ENCODE data around the gene COG1.

COG1 gene

GRCh38 chr17:73223626-73224230 lies 30.9 kb downstream of the COG1 start:
- no peak for TF ChIP-seq CTCF (IDR thresholded peaks at IDR 0.05; ENCODE audit: insufficient read depth, low read depth, low read length, missing control alignments)
- H3K4me3 ChIP-seq (ENCODE audit: low read depth, low read length), result no peak overlapping the region
- no peak for DNase-seq (ENCODE audit: low read depth)

- TF ChIP-seq CTCF (IDR thresholded peaks at IDR 0.05; ENCODE audit: insufficient read depth, low read depth, low read length, missing control alignments), result no peak
- no peak overlapping the region for H3K4me3 ChIP-seq (ENCODE audit: low read depth, low read length)
- DNase-seq (ENCODE audit: low read depth), result no peak
Measured at GRCh38 chr17:73224237-73224636, 31.4 kb downstream of the COG1 start.

- DNase-seq (ENCODE audit: low read depth), result no peak
- no peak for TF ChIP-seq CTCF (IDR thresholded peaks at IDR 0.05; ENCODE audit: insufficient read depth, low read depth, low read length, missing control alignments)
- H3K4me3 ChIP-seq (ENCODE audit: low read depth, low read length), result no peak overlapping the region
Measured at GRCh38 chr17:73224663-73225305, 31.9 kb downstream of the COG1 start.

- TF ChIP-seq CTCF (IDR thresholded peaks at IDR 0.05; ENCODE audit: insufficient read depth, low read depth, low read length, missing control alignments), result no peak
- peak; percentile 16 for DNase-seq (ENCODE audit: low read depth)
- peak overlapping the region; percentile 28; the same call in 1 of the 2 replicates for H3K4me3 ChIP-seq (ENCODE audit: low read depth, low read length)
Measured at GRCh38 chr17:73226556-73227172, 33.8 kb downstream of the COG1 start.

GRCh38 chr17:73227379-73227778 lies 34.5 kb downstream of the COG1 start:
- no peak for TF ChIP-seq CTCF (IDR thresholded peaks at IDR 0.05; ENCODE audit: insufficient read depth, low read depth, low read length, missing control alignments)
- DNase-seq (ENCODE audit: low read depth), result peak; percentile 49
- peak overlapping the region; percentile 28; the same call in 1 of the 2 replicates for H3K4me3 ChIP-seq (ENCODE audit: low read depth, low read length)

GRCh38 chr17:73227944-73228343 lies 35.1 kb downstream of the COG1 start:
- DNase-seq (ENCODE audit: low read depth), result no peak
- TF ChIP-seq CTCF (IDR thresholded peaks at IDR 0.05; ENCODE audit: insufficient read depth, low read depth, low read length, missing control alignments), result no peak
- no peak overlapping the region for H3K4me3 ChIP-seq (ENCODE audit: low read depth, low read length)

Data from GM12865 (cell line).